ENCODE measurements around the gene NECTIN3. TPM values are rescaled to one million over a fixed set of nuclear protein-coding genes. Genes with fewer than 3 reads are reported as not detected.

The NECTIN3 gene
- total and polyA plus RNA-seq, 7 donors: 1.8 to 54.1 (median 20.0) TPM

GRCh38 chr3:111173906-111174305, 102.3 kb downstream of the NECTIN3 start:
- no peak overlapping the region for H3K27ac ChIP-seq
- H3K36me3 ChIP-seq: peaks cover 0 to 11% (median 0%) of the 10 kb centered on the region in 4 donors
- H3K4me1 ChIP-seq: no peaks in the 10 kb centered on the region
- H3K27me3 ChIP-seq: no peaks in the 10 kb centered on the region
- no peaks in the 10 kb centered on the region for H3K9me3 ChIP-seq
- no peak for DNase-seq
- no peak overlapping the region for H3K4me3 ChIP-seq
- TF ChIP-seq POLR2A (IDR thresholded peaks at IDR 0.05): no peak
- TF ChIP-seq POLR2AphosphoS5 (IDR thresholded peaks at IDR 0.05): no peak
- TF ChIP-seq EP300 (IDR thresholded peaks at IDR 0.05): no peak
- no peak for TF ChIP-seq CTCF (IDR thresholded peaks at IDR 0.05)
- WGBS, 2 donors: 95 to 98% methylated on average over 1 of the region's 1 CpG
- intact Hi-C loops (cut with DNase I): no loop called here

GRCh38 chr3:111190518-111190917, 118.9 kb downstream of the NECTIN3 start:
- 93 to 96% methylated on average over 2 of the region's 2 CpGs for WGBS, 2 donors
- intact Hi-C loops (cut with DNase I): no loop called here
- no peaks in the 10 kb centered on the region for H3K4me1 ChIP-seq
- no peak overlapping the region for H3K4me3 ChIP-seq
- DNase-seq: no peak
- no peaks in the 10 kb centered on the region for H3K27me3 ChIP-seq
- H3K36me3 ChIP-seq: peaks cover 0 to 41% (median 5%) of the 10 kb centered on the region in 4 donors
- TF ChIP-seq POLR2AphosphoS5 (IDR thresholded peaks at IDR 0.05): no peak
- no peak for TF ChIP-seq CTCF (IDR thresholded peaks at IDR 0.05)
- TF ChIP-seq EP300 (IDR thresholded peaks at IDR 0.05): no peak
- TF ChIP-seq POLR2A (IDR thresholded peaks at IDR 0.05): no peak
- H3K9me3 ChIP-seq: no peaks in the 10 kb centered on the region
- H3K27ac ChIP-seq: no peak overlapping the region

- Histone ChIP-seq H3K36me3 (peaks cover 0 to 53% (median 5%) of the 10 kb centered on the region in 4 donors), H3K27me3 (no peaks in the 10 kb centered on the region), H3K9me3 (no peaks in the 10 kb centered on the region), H3K4me3 (no peak overlapping the region), H3K27ac (no peak overlapping the region), H3K4me1 (peaks cover 0 to 7% (median 0%) of the 10 kb centered on the region in 4 donors)
- WGBS, 2 donors: 88 to 90% methylated on average over 3 of the region's 3 CpGs
- intact Hi-C loops (cut with DNase I): no loop called here
- TF ChIP-seq EP300 (IDR thresholded peaks at IDR 0.05) (no peak), POLR2A (IDR thresholded peaks at IDR 0.05) (no peak), CTCF (IDR thresholded peaks at IDR 0.05) (no peak), POLR2AphosphoS5 (IDR thresholded peaks at IDR 0.05) (no peak)
- no peak for DNase-seq
Observed at GRCh38 chr3:111193472-111193871, 121.9 kb downstream of the NECTIN3 start.

- intact Hi-C loops (cut with DNase I): no loop called here
- peaks cover 0 to 53% (median 5%) of the 10 kb centered on the region in 4 donors for H3K36me3 ChIP-seq
- no peak for DNase-seq
- no peaks in the 10 kb centered on the region for H3K9me3 ChIP-seq
- no peak for TF ChIP-seq EP300 (IDR thresholded peaks at IDR 0.05)
- no peak for TF ChIP-seq POLR2A (IDR thresholded peaks at IDR 0.05)
- peaks cover 0 to 7% (median 0%) of the 10 kb centered on the region in 4 donors for H3K4me1 ChIP-seq
- no peaks in the 10 kb centered on the region for H3K27me3 ChIP-seq
- no peak overlapping the region for H3K27ac ChIP-seq
- H3K4me3 ChIP-seq: no peak overlapping the region
- WGBS, 2 donors: 96 to 97% methylated on average over 1 of the region's 1 CpG
Observed at GRCh38 chr3:111194048-111194447, 122.4 kb downstream of the NECTIN3 start.

- 70 to 75% methylated on average over 3 of the region's 3 CpGs for WGBS, 2 donors
- no peak for TF ChIP-seq POLR2AphosphoS5 (IDR thresholded peaks at IDR 0.05)
- intact Hi-C loops (cut with DNase I): no loop called here
- H3K27me3 ChIP-seq: no peaks in the 10 kb centered on the region
- H3K4me3 ChIP-seq: no peak overlapping the region
- no peaks in the 10 kb centered on the region for H3K9me3 ChIP-seq
- peaks cover 0 to 41% (median 5%) of the 10 kb centered on the region in 4 donors for H3K36me3 ChIP-seq
- H3K27ac ChIP-seq: no peak overlapping the region
- no peak for DNase-seq
- H3K4me1 ChIP-seq: peaks cover 0 to 26% (median 14%) of the 10 kb centered on the region in 4 donors
Observed at GRCh38 chr3:111197485-111197884, 125.9 kb downstream of the NECTIN3 start.

- intact Hi-C loops (cut with DNase I): no loop called here
- no peak for TF ChIP-seq CTCF (IDR thresholded peaks at IDR 0.05)
- no peak for TF ChIP-seq EP300 (IDR thresholded peaks at IDR 0.05)
- TF ChIP-seq POLR2A (IDR thresholded peaks at IDR 0.05): no peak
- TF ChIP-seq POLR2AphosphoS5 (IDR thresholded peaks at IDR 0.05): no peak
Observed at GRCh38 chr3:111200027-111200426, 128.4 kb downstream of the NECTIN3 start.

More at GRCh38 chr3:111200027-111200426, 128.4 kb downstream of the NECTIN3 start:
- Histone ChIP-seq H3K36me3 (peaks cover 0 to 16% (median 0%) of the 10 kb centered on the region in 4 donors), H3K27ac (no peak overlapping the region), H3K27me3 (no peaks in the 10 kb centered on the region), H3K4me1 (peaks cover 0 to 26% (median 14%) of the 10 kb centered on the region in 4 donors), H3K4me3 (no peak overlapping the region), H3K9me3 (no peaks in the 10 kb centered on the region)
- no peak for DNase-seq

Measured in sigmoid colon (tissue), 7 donors.